ENCODE data around the gene TMEM250.

The TMEM250 gene

GRCh38 chr9:136093995-136094881 is 24.4 kb downstream of the TMEM250 start:
- DNase-seq = no peak

- no peak for DNase-seq
Measured at GRCh38 chr9:136093346-136093986, 25.2 kb downstream of the TMEM250 start.

GRCh38 chr9:136092741-136093140 is 25.9 kb downstream of the TMEM250 start:
- no peak for DNase-seq

- no peak for DNase-seq
Measured at GRCh38 chr9:136092353-136092650, 26.4 kb downstream of the TMEM250 start.

- no peak for DNase-seq
Measured at GRCh38 chr9:136091582-136092352, 26.9 kb downstream of the TMEM250 start.

- no peak for DNase-seq
Measured at GRCh38 chr9:136090768-136091581, 27.7 kb downstream of the TMEM250 start.

GRCh38 chr9:136090056-136090735 is 28.5 kb downstream of the TMEM250 start:
- DNase-seq = no peak

GRCh38 chr9:136089697-136090045 is 29.0 kb downstream of the TMEM250 start:
- no peak for DNase-seq

GRCh38 chr9:136088939-136089696 is 29.6 kb downstream of the TMEM250 start:
- DNase-seq = no peak

- DNase-seq = no peak
Measured at GRCh38 chr9:136088481-136088938, 30.2 kb downstream of the TMEM250 start.

GRCh38 chr9:136087741-136088480 is 30.8 kb downstream of the TMEM250 start:
- DNase-seq = no peak

GRCh38 chr9:136086951-136087740 is 31.5 kb downstream of the TMEM250 start:
- no peak for DNase-seq

GRCh38 chr9:136086213-136086881 is 32.3 kb downstream of the TMEM250 start:
- DNase-seq = no peak

GRCh38 chr9:136085815-136086212 is 32.9 kb downstream of the TMEM250 start:
- DNase-seq = no peak

GRCh38 chr9:136084063-136084944 is 34.4 kb downstream of the TMEM250 start:
- DNase-seq = no peak

- no peak for DNase-seq
Measured at GRCh38 chr9:136083558-136084062, 35.1 kb downstream of the TMEM250 start.

- DNase-seq = no peak
Measured at GRCh38 chr9:136082496-136083361, 35.9 kb downstream of the TMEM250 start.

Data from DMS 273 treated with DMSO at 0.1 percent for 48 hours (cell line).